Measurements from ENCODE around the gene CD200R1L.

GRCh38 chr3:112770032-112770626 is 76.5 kb downstream of the CD200R1L start:
- TF ChIP-seq CTCF (conservative IDR thresholded peaks at IDR 0.05; ENCODE audit: low read length) (no peak), EZH2phosphoT487 (IDR thresholded peaks at IDR 0.05; ENCODE audit: borderline replicate concordance, low read depth, low read length) (no peak)

All from OCI-LY7 (cell line).